GM19043 (cell line): Measurements from ENCODE around the gene FALEC.

Experiments
- ATAC-seq: cut with Tn5 transposase; IDR thresholded peaks from one replicate; pipeline ENCODE4 v1.9.1; 2021; ENCODE audit warnings: low read depth; ENCODE audit not compliant: unreplicated experiment

FALEC gene

DNA sequence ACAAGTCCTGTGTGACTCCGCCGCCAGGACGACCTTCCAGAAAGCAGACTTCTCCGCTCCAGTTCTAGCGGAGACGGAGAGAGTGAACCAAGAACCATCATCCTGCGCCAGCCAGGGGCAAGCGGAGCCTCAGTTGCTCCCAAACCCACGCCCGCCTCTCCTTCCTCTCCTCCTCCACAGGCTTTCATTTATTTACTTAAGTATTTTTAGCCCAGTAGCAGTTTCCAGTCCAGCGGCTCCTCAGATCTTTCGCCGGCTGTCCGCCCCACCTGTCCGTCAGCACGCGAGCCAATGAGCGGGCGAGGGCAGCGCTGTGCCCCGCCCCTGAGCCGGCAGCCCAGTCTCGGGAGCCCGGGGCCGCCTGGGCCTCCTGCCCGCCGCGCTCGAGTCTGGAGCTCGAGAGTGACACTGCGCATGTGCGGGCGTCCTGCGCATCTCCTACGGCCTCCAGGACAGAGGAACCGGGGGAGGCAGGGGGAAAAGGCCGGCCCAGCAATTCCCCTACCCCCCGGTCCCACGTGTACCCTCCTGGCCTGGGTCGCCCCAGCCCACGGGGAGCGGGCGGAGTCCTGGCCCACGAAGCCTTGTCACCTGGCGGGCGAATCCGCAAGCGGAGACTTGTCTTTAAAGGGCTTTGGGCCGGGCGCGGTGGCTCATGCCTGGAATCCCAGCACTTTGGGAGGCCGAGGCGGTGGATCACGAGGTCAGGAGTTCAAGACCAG lies at the start of gene FALEC:
Gene FALEC, plus strand, starts transcription at position 425 of the 722 bp plus-strand sequence.
- ATAC-seq: peak; percentile 96

DNA sequence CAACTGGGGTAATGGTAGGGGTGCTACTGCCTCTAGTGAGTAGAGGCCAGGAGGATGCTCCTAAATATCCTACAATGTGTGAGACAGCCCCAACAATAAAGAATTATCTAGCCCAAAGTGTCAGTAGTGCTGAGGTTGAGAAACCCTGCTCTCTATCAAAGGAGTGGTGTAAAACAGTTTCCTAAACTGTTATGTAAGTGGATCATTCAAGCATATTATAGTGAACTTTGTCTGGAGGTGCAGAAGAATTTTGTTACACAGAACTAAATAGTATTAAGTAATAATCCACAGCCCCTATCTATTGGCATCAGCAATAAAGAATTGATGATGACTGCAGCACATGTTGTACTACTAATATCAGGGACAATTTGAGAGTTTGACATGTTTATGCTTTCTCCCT lies 48.6 kb upstream of the FALEC start:
- ATAC-seq: no peak

DNA sequence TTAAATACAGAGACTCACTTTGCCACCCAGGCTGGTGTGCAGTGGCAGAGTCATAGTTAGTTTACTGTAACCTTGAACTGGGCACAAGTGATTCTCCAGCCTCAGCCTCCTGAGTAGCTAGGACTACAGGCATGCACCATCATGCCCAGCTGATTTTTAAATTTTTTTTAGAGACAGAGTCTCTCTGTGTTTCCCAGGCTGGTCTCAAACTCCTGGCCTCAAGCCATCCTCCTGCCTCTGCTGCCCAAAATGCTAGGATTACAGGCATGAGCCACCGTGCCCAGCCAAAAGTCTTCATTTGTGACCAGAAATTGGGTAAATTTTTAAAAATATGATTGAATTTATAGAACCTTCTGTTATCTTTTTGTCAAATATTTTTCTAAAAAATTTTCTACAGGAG lies 46.3 kb upstream of the FALEC start:
- ATAC-seq: no peak

DNA sequence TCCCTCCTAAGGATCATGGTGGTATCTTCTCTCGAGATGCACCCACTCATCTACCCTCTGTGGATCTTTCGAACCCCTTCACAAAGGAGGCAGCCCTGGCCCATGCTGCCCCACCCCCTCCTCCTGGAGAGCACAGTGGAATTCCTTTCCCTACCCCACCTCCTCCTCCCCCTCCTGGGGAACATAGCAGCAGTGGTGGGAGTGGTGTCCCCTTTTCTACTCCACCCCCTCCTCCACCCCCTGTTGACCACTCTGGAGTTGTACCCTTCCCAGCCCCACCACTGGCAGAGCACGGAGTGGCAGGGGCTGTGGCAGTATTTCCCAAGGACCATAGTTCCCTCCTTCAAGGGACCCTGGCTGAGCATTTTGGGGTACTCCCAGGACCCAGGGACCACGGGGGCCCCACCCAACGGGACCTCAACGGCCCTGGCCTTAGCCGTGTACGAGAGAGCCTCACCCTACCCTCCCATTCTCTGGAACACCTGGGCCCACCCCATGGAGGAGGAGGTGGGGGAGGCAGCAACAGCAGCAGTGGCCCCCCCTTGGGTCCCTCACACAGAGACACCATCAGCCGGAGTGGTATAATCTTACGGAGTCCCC lies 42.9 kb upstream of the FALEC start:
- ATAC-seq: no peak

DNA sequence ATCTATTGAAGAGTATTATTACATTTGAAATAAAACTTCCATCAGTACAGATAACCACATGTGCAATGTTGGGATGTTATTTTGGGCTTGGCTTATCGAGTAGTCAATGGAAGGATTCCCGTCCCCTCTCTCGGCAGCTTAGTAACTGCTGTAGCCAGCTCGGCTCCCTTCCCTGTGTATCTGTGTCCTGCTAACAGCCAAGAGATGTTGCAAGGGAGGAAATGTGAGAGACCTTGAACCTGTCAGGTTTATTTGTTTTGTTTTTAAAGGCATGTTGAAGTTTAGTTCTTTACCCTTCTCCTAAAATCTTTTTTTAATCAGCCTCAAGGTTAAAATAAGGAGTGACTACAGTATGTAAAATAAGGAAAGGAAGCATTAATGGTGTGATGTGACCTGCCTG lies 41.9 kb upstream of the FALEC start:
- ATAC-seq: no peak

DNA sequence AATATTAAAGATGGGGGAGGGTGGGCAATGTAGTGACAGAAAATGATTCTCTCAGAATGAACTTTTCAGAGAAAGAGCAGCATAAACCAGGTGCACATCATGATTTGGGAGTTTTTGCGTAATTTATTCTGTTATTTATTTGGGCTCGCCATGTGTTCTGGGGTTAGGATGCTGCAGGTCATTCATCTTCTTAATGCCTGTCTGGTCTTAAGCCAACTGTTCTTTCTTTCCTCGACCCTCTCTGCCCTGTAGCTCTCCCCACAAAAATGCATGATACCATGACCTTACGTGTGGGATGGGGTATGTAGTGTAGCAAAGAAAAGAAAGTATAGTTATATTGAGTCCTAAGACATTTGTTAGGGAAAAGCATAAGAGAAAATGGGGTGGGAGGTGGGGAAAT lies 40.7 kb upstream of the FALEC start:
- no peak for ATAC-seq

DNA sequence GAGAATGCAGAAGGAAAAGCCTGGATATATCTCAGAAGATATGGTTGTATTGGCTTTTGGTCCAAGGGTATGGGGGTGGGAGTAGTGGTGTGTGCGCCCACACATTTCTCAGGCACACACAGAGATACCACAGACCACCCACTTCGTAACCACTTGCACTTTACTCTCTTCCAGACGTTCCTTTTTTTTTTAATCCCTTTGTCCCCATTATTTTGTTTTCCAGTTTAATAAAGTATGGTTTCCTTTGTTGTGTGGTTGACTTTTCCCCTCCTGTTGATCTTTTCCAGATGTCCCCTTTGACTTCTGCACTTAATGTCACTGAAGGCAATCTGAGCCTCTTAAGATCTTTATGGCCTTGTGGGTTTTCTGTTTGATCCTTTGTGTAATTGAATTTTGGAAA lies 38.8 kb upstream of the FALEC start:
- ATAC-seq: no peak

DNA sequence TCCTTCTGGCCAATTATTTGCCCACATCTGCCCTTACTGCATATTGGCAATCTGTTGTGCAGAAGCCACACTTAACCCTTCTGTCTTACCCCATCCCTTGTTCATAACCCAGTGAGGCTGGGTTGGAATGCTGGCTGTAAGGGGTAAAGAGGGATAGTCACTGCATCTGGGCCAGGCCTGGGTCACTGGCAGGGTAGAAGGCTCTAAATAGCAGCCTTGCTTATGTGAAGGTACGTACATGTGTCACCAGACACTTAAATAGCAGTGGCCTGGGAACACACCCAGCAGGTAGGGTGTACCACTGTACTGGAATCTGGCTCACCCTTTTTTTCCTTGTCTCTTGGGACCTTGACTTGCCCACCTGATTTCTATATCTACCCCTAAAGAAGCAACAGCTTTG lies 38.2 kb upstream of the FALEC start:
- ATAC-seq: no peak

DNA sequence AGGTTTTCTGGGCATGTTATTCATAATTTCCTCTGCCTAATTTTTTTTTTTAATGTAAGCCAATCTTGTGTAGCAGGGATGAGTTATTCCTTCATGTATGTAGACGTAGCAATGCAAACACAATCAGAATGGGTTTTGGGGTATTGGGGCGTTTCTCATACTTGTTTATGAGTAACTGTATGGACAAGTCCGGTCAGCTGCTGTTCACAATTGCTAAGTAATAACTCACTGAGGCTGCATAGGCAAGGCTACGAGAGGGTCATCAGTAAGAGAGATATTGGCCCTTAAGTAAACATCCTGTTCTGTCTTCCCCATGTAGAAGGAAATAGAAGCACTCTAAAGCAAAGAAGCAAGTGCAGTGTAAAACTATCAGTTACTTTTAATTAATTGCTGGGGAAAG lies 37.8 kb upstream of the FALEC start:
- ATAC-seq: no peak

DNA sequence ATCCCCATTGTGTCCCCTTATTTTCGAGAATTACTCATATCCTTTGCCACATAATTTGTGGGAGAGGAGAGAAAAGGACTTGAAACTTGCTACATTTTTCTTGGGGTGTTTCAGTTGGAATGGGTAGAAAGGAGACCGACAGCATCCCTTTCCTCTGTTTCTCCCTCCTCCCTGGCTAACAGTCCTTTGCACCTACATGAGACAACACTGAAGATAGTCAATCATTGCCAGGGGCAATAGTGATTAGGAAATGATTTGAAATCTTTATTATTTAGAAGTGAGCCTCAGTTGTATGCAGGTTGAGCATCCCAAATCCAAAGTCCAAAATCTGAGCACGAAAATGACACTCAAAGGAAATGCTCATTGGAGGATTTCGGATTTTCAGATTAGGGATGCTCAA lies 36.2 kb upstream of the FALEC start:
- ATAC-seq: no peak

DNA sequence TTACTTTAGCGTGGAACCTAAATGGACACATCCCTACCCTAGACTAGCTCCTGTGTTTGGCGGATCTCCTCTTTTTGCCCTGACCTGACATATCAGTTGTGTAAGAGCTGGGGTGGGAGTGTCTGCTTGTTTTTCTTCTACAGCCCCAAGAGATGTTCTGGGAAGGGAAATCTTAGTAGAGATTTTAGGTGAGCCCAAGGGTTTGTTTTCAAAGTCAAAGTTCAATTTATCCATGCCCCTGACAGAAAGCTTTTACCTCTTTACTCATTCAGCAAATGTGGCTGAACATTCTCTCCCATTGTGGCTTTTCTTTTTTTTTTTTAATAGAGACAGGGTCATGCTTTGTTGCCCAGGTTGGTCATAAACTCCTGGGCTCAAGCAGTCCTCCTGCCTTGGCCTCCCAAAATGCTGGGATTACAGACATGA lies 35.6 kb upstream of the FALEC start:
- ATAC-seq: no peak

DNA sequence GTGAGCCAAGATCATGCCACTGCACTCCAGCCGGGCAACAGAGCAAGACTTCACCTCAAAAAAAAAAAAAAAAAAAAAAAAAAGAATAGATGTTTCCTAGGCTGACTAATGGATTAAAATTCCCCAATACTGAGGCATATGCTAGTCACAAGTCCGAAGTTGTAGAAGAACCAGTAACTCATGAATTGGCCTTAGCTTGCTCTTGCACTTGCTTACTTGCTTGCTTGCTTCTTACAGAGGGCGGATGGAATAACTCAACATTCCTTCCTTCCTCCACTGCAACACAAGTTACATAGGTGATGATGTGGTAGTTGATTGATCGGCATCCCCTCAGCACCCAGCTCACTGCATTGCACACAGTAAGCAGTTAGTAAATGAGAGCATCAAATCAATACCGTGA lies 31.1 kb upstream of the FALEC start:
- ATAC-seq: no peak

DNA sequence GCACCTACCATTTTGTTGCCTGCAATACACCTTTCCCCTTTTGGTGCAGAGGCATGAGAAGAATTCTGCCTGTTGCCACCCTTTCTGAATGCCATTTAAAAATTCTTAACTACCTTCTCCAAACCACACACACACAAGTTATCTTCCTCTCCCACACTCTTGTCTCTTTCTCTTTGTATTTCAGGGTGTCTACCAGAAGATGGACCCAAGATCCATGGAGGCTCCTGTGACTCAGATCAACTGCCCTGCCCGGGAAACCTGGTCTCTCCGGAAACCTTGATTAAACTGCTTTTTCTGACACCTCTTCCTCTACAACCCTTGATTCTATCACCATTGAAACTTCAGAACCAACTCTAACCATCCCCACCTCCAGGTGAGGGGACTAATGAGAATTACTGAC lies 30.7 kb upstream of the FALEC start:
- no peak for ATAC-seq

DNA sequence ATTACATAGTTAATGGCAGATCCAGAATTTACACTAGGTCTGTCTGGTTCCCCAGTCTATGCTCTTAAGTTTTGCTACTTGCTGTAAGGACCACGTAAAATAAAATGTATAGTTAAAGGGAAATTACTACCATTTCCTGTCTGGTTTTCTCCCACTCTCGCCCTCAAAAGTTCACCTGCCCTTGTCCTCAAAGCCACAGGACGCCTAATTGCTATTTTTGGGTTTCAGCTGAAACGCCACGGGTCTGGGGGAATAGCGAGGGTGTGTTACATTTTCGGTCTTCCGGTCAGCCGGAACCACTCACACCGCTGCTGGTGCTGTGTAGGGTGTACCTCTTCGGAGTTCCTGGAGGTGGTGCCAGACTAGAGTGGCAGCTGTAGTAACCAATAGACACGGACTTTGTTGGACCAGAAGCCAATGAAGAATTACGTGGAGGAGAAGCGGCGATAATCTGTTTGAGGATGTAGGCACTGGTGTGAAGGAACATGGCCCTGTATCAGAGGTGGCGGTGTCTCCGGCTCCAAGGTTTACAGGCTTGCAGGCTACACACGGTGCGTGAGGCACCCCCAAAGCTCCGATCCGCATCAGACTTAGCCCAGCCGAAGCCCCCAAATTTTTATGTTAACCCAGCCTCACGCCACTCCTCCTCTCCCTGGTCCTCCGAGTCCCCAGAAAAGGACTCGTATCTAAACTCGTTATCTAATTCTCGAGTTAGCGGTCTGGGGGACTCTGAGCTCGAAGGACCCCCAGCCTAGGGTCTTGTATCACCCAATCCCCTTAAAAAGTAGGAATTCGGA lies 28.4 kb upstream of the FALEC start, which contains the start of gene TARS2:
Gene TARS2, plus strand, starts transcription at position 454 of the 797 bp plus-strand sequence. Its CDS starts 32 bp downstream, at position 486.
- ATAC-seq: peak; percentile 100

DNA sequence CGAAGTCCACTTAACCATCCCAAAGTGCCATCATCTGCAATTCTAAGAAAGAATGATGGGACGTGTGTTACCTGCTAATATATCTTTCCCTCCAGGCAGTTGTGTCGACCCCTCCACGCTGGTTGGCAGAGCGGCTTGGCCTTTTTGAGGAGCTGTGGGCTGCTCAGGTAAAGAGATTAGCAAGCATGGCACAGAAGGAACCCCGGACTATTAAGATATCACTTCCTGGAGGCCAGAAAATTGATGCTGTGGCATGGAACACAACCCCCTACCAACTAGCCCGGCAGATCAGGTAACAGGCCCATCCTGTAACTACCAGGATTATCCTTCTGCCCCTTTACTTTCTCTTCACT lies 27.8 kb upstream of the FALEC start:
- ATAC-seq: no peak

DNA sequence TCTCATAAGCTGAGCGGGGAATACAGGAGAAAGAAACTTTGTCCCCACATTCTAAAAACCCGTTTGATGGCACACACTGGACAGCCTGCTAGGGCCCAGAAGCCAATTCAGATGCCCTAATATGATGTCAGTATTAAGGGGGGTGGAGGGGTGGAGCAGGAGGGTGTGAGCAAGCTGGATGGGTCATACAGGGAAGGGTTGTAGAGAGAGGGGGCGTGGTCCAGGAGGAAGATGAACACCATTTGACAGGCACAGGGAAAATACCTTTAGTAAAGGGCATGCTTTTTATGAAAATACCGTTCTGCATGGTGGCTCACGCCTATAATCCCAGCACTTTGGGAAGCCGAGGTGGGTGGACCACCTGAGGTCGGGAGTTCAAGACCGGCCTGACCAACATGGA lies 22.4 kb upstream of the FALEC start:
- no peak for ATAC-seq

DNA sequence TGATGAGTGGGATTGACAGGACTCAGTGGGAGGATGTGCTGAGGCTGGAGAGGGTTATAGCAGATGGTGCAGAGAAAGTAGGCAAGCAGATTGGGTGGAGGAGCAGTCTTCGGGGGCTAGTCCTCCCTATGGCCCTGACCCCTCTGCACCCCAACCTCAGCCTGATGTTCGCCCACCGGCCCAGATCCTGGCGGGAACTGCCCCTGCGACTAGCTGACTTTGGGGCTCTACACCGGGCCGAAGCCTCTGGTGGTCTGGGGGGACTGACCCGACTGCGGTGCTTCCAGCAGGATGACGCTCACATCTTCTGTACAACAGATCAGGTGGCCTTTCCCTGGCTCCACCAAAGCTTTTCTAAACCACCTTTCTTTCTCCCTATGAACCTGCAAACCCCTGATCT lies 17.2 kb upstream of the FALEC start:
- no peak for ATAC-seq

DNA sequence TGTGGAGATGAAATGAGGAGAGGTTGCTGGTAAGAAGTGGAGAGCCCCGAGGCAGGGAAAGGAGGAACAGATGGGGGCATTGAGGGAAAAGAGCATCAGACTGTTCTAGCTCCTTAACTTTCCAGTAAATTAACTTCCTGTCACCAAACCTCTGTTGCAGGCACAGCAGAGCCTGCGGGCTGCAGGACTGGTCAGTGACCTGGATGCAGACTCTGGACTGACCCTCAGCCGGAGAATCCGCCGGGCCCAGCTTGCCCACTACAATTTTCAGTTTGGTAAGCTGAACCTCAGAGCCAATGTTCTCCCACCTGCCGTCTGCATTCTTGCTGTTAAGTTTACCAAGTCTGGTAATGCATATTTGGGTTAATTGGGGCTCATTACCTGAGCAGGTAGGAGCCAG lies 10.1 kb upstream of the FALEC start:
- ATAC-seq: no peak

DNA sequence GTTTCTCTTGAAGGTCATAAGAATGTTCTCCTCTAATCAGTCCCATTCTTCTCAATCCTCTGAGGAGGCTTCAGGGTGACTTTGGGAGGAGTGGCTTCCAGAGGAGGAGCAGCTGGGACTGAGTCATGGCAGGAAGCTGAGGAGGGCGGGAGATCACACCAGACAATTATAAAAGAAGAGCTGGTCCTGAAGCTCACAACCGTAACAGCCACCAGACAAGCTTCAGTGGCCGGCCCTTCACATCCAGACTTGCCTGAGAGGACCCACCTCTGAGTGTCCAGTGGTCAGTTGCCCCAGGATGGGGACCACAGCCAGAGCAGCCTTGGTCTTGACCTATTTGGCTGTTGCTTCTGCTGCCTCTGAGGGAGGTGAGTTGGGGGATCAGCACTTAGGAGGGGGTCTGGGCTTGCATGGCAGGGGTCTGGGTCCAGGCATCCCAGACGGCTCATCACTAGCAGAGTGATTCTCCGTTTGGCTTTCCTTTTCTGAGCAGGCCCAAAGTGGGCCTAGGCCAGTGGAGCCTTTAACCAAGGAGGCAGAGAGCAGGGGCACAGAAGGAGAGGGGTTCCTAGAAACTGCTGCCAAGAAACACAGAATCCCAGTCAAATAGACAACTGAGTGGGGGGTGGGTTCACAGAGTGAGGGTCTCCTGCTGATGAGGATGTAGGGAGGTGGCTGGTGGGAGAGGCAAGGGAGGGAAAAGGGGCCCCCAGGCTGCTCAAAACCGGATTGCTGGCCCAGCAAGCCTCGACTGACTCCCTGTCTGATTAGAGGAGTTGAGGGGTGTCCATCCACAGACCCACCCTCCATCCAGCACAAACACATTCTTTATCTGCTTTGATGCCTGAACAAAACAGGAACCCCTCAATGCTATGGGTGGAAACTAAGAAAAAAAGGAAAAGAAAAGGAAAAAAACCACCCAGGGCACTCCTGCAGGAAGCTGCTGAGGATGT lies 7.4 kb upstream of the FALEC start, which contains the start of gene ECM1:
Gene ECM1, plus strand, starts transcription at position 198 of the 953 bp plus-strand sequence. Its CDS starts 101 bp downstream, at position 299.
- ATAC-seq: no peak

DNA sequence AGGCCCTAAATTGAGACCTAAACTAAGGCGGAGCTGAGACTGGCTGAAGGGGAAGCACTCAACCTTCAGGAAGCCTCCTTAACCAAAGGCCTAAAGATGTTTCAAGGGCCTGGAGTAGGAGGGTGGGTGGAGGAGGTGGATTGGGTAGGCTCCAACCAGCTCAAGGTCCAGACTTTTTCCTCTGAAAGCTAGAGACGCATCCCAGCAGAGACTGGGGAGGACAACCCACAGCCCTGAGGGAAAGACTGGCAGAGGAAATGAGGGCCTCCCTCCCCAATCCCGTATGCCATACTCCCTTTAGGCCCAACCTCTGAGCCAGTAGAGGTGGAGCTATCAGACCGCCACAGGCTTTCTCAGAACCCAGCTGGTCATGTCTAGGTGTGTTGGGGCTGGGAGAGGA lies 6.6 kb upstream of the FALEC start:
- ATAC-seq: no peak
